ENCODE measurements around the gene PAQR7. TPM values are rescaled to one million over a fixed set of nuclear protein-coding genes. Genes with fewer than 3 reads are reported as not detected.

Gene PAQR7, protein sequence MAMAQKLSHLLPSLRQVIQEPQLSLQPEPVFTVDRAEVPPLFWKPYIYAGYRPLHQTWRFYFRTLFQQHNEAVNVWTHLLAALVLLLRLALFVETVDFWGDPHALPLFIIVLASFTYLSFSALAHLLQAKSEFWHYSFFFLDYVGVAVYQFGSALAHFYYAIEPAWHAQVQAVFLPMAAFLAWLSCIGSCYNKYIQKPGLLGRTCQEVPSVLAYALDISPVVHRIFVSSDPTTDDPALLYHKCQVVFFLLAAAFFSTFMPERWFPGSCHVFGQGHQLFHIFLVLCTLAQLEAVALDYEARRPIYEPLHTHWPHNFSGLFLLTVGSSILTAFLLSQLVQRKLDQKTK
- total RNA-seq (2022; extraction: Qiagen RNA extraction; ENCODE audit: low read depth) = 2.5 to 3.7 TPM (median 3.0 TPM) in 5 replicates

GRCh38 chr1:25875154-25875855 lies at the start of gene PAQR7:
Gene PAQR7 (minus strand): TSS chr1:25875708. CDS start chr1:25863839, 11,869 bp downstream.

DNA sequence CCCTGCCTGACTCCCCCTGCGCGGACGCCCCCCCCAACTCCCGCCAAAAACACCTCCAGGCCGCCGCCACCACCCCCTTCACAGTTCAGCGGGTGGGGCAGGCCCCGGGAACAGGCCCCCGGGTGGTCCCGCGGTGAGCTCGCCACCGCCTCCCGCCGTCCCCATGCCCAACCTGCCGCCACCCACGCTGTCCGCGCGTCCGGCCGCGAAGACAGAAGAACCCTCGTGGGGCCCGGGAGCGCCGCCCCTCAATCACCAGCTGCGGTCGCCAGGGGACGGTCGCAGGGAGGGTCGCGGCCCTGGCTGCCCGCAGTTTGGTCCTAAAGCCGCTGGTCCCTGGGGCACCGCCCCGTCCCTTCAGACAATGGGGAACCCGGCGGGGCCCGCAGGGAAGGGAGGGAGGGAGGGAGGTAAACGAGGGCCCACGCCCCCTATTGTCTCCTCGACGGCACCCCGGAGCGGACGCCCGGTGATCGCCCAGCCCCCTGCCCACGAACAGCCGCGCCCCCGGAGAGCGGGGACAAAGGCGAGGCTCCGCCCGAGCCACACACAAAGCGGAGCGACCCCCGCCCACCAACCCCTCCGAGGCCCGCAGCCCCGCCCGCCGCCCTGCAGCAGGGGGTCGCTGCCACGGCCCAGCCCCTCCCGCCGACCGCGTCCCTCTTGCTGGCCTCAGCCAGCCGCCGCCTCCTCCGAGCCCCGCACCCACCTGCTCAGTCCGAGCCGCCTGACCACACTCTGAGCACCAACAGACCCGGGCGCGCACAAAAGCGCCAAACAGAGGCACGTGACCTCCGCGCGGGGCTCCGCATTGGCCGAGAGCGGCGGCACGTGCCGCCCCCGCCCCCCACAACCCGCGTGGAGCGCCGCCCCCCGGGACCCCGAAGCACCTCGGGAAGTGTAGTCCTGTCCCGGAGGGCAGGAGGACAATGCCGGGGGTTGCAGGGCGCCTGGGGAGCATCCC lies 30.5 kb upstream of the PAQR7 start, which contains the start of gene STMN1:
STMN1 (minus strand) TSS at position 740 of the 964 bp plus-strand sequence. CDS start 1,743 bp downstream, outside the sequence.

GRCh38 chr1:25858906-25859789 lies 16.4 kb downstream of the PAQR7 start, which contains the start of gene AUNIP:
Gene AUNIP (minus strand): TSS chr1:25859457. CDS start chr1:25859357, 100 bp downstream.

GRCh38 chr1:25819491-25820246 lies 55.8 kb downstream of the PAQR7 start, which contains the start of gene MTFR1L:
Gene MTFR1L (plus strand): TSS chr1:25819954. CDS start chr1:25823105, 3,151 bp downstream.

Other genes with a start within 250 kb of the PAQR7 start
- gene SELENON, start 75.5 kb downstream of the PAQR7 start, total RNA-seq (2022; extraction: Qiagen RNA extraction; ENCODE audit: low read depth) = 52.6 to 65.5 TPM (median 56.6 TPM) in 5 replicates
- gene MTFR1L, start 55.8 kb downstream of the PAQR7 start, total RNA-seq (2022; extraction: Qiagen RNA extraction; ENCODE audit: low read depth) = 20.6 to 24.0 TPM (median 23.4 TPM) in 5 replicates
- 5.8 to 7.8 TPM (median 6.4 TPM) in 5 replicates for gene AUNIP, start 16.3 kb downstream of the PAQR7 start, total RNA-seq (2022; extraction: Qiagen RNA extraction; ENCODE audit: low read depth)
- gene STMN1, start 30.7 kb upstream of the PAQR7 start, total RNA-seq (2022; extraction: Qiagen RNA extraction; ENCODE audit: low read depth) = 182 to 221 TPM (median 204 TPM) in 5 replicates
- 6.1 to 7.9 TPM (median 6.8 TPM) in 5 replicates for gene PAFAH2, start 122.4 kb upstream of the PAQR7 start, total RNA-seq (2022; extraction: Qiagen RNA extraction; ENCODE audit: low read depth)
- gene EXTL1, start 146.1 kb upstream of the PAQR7 start, total RNA-seq (2022; extraction: Qiagen RNA extraction; ENCODE audit: low read depth) = not detected in 5 replicates
- 0.08 to 0.13 TPM in 2 of 5 replicates, not detected in the others for gene SLC30A2, start 170.4 kb upstream of the PAQR7 start, total RNA-seq (2022; extraction: Qiagen RNA extraction; ENCODE audit: low read depth)
- 0.07 to 0.08 TPM in 2 of 5 replicates, not detected in the others for gene TRIM63, start 191.9 kb upstream of the PAQR7 start, total RNA-seq (2022; extraction: Qiagen RNA extraction; ENCODE audit: low read depth)
- gene PDIK1L, start 236.1 kb upstream of the PAQR7 start, total RNA-seq (2022; extraction: Qiagen RNA extraction; ENCODE audit: low read depth) = 0.73 to 2.3 TPM (median 1.9 TPM) in 5 replicates